GM18505 (cell line): ENCODE data around the gene ZNF564.
A peak's percentile ranks its signal among the peaks of the same experiment; 100 is the strongest.

Experiments used
- ATAC-seq: cut with Tn5 transposase; IDR thresholded peaks from one replicate; pipeline ENCODE4 v1.9.1; 2021; ENCODE audit not compliant: unreplicated experiment
- POLR2A ChIP-seq: IDR thresholded peaks from 4 replicates; pipeline ENCODE4 v1.6.1; 2011; ENCODE audit warnings: borderline replicate concordance; ENCODE audit not compliant: insufficient read depth, insufficient read length; ENCODE audit errors: extremely low read depth

ZNF564 gene

DNA sequence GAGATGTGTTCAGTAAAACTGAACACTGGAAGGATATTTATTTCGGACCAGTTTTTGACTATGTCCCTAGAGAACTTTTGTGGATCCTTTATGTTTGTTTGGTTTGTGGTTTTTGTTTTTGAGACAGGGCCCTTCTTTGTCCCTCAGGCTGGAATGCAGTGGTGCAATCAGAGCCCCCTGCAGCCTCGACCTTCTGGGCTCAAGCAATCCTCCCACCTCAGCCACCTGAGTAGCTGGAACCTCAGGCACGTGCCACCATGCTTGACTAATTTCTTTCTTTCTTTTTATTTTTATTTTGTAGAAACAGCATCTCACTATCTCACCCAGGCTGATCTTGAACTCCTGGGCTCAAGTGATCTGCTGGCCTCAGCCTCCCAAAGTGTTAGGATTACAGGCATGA is 65.7 kb downstream of the ZNF564 start:
- ATAC-seq = no peak
- no peak for TF ChIP-seq POLR2A

DNA sequence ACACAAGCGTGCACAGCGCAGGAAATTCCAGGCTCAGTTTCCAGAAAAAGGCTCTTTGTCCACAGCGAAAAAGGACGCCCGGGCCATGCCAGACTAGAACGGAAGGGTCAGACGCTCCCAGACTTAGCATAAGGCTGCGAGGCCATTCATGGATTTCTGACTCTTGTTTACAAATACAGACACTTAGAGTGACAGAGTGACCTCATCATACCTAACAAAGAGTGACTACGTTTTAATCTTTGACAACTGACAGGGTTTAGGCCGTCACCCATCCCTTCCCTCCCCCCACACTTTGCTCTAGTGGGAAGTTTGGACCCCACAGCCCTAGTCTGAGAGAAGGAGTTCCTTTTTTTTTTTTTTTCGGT is 66.2 kb downstream of the ZNF564 start:
- ATAC-seq = peak; percentile 14
- no peak for TF ChIP-seq POLR2A

DNA sequence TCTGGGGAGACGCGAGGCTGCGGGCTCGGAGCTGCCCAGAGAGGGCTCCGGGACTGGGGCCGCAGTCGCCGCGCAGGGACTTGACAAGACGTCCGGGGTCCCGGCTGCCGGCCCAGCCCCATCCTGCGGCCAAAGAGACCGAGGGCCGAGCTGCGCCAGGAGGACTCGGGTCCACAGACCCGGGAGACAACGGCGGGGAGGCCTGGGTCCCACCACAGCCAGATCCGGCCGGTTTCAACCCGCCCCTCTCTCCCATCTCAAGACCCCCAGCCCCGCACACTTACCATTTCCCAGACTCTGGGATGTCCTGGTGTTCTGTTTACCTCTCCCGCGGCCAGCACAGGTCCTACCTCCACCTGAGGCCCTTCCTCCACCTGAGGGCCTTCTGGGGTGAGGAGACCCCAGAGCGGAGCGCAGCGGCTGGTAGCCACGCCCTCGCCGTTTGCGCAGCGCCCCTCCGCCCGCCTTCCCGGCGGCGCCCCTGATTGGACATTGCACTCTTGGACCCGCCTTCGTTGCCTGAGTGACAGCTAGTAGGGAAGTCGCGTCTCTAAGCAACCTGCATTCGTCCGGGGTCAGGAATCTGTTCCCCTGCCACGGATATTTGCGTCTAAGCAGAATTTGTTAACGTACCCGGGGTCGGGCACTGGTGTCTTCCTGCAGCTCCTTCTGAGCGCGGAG is 66.8 kb downstream of the ZNF564 start, which contains the start of gene ZNF709:
Gene ZNF709, minus strand, starts transcription at position 446 of the 681 bp plus-strand sequence. Its CDS starts 159 bp downstream, at position 287.
- ATAC-seq = peak; percentile 80
- TF ChIP-seq POLR2A = peak; percentile 81

DNA sequence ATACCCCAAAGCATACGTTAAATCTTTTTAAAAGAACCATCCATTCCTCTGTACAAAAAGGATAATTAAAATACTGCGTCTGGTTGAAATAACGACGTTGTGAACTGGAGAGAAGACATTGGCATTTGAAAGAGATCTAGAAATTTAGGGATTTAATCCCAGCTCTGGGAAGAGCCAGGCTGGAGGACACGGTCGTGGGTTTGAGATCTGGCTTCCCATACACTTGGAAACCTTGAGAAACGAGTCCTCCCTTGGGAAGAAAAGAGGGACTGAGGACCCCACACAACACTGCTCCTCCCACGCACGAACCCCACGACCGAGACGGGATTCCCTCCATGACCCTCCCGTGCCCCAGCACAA is 67.3 kb downstream of the ZNF564 start:
- ATAC-seq = no peak
- no peak for TF ChIP-seq POLR2A

GRCh38 chr19:12482509-12482886 is 68.8 kb downstream of the ZNF564 start:
- no peak for ATAC-seq
- no peak for TF ChIP-seq POLR2A

GRCh38 chr19:12481781-12482508 is 69.3 kb downstream of the ZNF564 start:
- no peak for ATAC-seq
- no peak for TF ChIP-seq POLR2A

DNA sequence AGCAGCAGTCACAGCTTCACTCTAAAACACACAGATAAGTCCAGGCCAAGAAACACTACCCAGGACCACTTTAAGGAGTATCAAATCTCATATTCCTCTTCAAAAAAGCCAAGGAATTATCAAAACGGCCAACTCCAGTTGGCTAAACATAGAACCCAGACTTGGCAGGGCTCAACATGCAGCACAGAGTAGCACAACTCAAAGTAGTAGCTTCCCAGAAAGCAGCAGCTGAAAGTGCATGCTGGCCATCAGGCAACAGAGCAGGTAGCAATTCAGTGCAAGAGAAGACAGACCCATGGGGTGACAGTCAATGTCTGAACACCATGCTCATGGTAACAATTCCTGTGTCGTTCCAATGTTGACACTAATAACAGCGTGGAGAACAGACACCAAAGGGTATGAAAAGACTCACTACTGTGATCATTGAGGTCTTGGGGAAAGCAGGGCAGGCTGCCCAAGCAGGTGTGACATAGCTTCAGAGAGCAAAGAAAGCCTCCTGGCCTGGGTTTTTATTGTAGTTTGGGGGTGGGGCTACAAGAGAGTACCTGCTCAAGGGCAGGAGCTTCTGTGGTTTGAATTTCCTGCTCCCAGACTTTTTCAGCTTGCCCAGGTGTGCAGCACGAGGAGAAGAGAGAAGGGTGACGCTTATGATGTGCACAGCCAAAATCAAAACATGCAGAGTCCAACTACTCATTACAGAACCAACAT is 72.9 kb downstream of the ZNF564 start:
- no peak for ATAC-seq
- TF ChIP-seq POLR2A = no peak
